ENCODE measurements around the gene RNF213.
"Not testable (repeated sequence)": the region's sequence is repeated elsewhere in the genome, so short reads cannot be mapped to it uniquely, and the experiment has no call there.

Gene RNF213

DNA sequence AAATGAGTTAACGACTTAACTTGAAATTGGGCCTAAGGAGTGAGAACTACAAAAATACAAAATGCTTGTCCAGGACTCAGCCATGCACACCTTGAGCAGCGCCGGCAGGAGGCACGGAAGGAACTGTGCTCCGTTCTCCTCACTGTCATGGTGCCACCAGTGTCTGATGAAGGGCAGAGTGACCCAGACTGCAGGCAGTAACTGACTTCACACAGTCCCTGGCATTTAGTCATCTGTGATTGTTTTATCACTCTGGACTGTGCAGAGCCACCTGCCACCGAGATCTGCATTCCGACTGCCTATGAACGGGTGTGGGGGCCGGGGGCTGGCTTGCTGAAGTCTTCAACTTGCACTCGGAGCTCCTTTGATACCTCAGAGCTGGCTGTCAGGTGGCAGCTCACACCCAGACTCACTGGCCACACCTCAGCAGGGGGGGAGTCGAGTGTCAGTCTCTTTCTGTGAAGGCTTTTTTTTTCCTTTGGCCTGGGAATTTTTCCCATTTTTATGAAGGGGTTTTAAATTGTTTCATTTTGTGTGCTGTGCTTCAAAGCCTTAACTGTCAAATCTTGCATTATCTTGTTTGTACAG lies 134.1 kb downstream of the RNF213 start:
- DNase-seq (ENCODE audit: low spot score), result no peak

DNA sequence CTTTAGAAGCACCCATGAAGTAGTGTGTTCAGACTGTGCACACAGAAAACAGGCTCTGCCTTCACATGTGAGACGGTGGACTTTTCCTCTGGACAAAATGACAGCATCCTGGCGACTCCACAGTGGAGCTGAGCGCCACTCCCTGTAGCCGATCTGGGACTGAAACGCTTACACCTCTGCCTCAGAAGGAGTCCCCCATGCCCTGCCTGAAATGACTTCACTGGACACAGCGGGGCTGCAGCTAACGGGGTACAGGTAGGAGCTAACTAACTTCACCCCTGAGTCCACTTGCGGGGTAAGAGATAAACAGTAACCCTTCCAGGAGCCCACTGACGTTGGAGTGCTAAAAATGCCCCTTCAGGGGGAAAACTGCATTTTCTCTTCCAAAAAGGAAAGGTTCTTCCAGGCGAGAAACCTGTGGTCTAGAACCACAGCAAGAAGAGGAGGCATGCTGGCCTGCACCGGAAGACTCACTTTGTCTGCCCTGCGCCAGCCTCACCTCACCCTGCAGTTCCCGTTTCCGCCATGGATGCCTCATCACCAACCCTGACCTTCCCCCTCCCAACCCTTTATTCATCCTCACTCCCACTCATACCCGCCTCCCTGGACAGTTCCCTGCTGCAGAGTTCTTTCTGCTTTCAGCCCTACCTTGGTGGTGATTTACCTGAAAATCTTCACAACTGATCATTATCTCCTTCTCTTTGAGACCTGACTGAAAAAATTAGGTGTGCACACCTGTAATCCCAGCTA lies 134.9 kb downstream of the RNF213 start:
- DNase-seq (ENCODE audit: low spot score), result no peak

DNA sequence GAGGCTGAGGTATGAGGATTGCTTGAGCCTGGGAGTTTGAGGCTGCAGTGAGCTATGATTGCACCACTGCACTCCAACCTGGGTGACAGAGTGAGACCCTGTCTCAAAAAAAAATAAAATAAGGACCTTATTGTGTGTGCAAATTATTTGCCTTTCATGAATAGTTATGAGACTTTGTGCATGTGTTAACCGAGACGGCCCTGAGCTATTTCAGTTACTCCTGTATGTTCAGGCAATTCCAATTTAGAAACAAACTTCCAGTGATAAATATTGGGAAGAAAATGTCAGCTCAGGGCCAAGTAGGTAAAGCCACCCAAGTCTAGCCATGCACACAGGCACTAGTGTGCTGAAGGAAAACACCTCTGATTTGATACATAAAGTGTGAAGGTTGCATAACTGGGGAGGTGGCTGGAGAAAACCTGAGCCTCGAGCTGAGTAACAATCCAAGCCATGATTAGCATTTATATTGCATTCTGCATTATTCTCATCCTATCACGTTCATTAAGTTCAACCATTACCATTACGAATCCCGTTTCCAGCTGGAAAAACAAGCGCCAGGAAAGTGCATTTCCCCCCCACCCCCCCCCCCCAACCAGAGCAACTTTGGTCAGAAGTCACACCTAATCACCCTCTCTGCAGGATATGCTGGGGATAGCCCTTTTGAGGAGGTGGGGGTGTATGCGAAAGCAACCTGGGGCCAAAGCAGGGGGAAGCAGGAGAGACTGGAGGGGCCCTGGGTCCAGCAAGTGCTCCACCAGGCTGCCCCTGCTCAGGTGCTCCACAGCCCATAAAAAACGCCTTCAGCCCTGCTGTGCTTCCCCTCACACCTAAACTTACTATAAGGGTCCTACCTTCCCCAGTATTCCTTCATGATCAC lies 135.7 kb downstream of the RNF213 start:
- no peak for DNase-seq (ENCODE audit: low spot score)

DNA sequence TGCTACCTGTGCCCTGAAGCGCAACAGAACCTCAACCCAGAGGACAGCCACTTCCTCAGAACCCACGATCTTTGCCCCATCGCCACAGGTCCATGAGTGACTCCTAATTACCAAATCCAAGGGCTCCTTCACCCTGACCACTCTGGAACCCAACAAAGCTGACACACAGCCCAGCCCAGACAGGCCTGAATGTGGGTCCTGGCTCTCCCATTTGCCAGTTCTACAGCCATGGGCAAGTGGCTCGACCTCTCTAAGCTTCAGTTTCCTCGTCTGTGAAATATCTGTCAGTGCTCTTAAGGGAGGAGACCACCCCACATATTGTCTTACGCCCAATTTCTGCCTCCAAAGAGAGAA lies 136.4 kb downstream of the RNF213 start:
- no peak for DNase-seq (ENCODE audit: low spot score)

DNA sequence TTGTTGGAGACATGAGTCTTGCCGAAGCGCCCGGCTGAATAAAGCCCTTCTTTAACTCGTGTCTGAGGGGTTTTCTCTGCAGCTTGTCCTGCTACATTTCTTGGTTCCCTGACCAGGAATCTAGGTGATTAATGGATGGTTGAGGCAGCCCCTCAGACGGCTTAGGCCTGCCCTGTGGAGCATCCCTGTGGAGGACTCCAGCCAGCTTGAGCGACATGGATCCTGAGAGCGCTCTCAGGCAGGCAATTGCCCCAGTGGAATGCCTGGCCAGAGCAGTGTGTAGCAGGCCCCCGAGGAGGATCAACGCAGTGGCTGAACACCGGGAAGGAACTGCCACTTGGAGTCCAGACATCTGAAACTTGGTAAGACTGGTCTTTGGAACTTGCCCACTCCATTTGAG lies 137.0 kb downstream of the RNF213 start:
- DNase-seq (ENCODE audit: low spot score), result no peak

DNA sequence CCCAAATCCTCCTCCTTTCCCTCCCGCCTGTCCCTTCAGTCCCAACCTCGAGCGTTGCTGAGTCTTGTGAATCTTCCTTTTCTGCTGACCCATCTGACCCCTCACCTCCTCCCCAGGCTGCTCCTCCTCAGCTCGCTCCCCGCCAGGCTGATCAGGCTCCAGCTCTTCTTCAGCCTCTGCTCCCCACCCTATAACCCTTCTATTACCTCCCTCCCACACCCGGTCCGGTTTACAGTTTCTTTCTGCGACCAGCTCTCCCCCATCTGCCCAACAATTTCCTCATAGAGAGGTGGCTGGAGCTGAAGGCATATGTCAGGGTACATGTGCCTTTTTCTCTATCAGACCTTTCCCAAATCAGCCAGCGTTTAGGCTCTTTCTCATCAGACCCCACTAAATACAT lies 140.4 kb downstream of the RNF213 start:
- DNase-seq (ENCODE audit: low spot score), result not testable (repeated sequence)

DNA sequence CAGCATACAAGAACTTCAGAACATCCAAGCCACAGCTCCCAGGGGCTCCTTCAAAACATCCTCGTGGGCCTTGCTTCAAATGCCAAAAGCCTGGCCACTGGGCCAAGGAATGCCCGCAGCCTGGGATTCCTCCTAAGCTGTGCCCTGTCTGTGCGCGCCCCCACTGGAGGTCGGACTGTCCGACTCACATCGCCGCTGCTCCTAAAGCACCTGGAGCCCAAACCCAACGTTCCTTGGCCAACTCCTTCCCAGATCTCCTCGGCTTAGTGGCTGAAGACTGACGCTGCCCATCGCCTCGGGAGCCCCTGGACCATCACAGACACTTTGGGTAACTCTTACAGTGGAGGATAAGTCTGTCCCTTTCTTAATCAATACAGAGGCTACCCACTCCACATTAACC lies 141.4 kb downstream of the RNF213 start:
- not testable (repeated sequence) for DNase-seq (ENCODE audit: low spot score)

DNA sequence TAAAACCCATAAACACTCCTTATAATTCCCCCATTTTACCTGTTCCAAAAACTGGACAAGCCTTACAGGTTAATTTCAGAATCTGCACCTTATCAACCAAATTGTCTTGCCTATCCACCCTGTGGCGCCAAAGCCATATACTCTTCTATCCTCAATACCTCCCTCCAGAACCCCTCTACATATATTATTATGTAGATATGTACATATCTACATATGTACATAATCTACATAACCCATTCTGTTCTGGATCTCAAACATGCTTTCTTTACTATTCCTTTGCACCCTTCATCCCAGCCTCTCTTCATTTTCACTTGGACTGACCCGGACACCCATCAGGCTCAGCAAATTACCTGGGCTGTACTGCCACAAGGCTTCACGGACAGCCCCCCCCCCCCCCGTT lies 142.3 kb downstream of the RNF213 start:
- no peak for DNase-seq (ENCODE audit: low spot score)

DNA sequence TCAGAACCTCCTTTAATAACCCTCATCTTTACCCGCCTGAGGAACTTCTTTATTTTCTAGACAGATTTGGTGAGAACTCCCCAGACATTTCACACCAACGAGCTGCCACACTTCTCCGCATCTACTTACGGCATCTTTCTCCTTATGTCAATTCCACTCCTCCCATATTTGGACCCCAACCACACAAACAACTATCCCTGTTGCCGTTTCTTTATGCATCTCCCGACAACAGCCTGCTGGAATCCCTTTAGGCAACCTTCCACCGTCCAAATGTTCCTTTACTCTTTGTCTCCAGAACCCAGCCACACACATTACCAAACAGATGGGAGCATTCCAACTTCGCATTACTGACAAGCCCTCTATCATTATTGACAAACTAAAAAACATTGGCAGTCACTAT lies 145.5 kb downstream of the RNF213 start:
- no peak for DNase-seq (ENCODE audit: low spot score)

DNA sequence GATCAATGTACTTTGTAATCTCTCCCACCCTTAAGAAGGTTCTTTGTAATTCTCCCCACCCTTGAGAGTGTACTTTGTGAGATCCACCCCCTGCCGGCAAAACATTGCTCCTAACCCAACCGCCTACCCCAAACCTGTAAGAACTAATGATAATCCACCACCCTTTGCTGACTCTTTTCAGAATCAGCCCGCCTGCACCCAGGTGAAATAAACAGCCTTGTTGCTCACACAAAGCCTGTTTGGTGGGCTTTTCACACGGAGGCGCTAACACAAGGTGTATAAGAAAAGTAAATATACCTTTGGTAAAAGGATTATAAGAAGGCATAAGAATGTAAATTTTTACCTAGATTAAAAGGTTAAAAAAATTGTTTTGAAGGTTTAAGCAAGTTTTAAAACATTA lies 147.3 kb downstream of the RNF213 start:
- not testable (repeated sequence) for DNase-seq (ENCODE audit: low spot score)

DNA sequence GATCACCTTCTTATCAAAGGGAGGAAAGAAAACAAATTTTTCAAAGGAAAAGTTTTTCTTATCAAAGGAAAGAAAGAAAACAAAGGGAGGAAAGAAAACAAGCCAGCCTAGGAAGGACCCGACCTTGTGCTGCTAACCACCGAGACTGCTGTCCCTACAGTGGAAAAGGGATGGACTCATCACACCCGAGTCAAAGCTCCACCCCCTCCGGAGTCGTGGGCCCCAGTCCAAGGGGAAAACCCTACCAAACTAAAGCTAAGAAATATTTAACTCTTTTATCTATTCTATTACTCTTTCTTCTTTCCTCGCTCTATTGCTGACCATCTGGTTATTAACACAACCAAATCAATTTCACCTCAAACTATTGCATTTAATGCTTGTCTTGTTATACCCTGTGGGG lies 148.2 kb downstream of the RNF213 start:
- DNase-seq (ENCODE audit: low spot score), result no peak

DNA sequence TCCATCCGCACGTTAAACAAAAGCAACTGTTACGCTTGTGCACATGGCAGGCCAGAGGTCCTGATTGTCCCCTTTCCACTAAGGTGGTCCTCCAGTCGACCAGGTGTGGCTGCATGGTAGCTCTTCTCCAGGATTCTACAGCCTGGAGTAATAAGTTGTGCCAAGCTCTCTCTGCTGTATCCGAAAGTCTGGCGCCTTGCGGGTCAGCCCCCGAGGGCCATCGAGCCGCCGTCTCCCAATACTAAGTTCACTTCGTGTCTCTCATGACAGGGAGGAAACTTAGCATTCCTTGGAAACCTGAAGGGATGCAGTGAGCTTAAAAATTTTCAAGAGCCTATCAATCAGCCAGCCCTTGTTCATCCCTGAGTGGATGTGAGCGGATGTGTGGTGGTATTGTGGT lies 149.0 kb downstream of the RNF213 start:
- no peak for DNase-seq (ENCODE audit: low spot score)

DNA sequence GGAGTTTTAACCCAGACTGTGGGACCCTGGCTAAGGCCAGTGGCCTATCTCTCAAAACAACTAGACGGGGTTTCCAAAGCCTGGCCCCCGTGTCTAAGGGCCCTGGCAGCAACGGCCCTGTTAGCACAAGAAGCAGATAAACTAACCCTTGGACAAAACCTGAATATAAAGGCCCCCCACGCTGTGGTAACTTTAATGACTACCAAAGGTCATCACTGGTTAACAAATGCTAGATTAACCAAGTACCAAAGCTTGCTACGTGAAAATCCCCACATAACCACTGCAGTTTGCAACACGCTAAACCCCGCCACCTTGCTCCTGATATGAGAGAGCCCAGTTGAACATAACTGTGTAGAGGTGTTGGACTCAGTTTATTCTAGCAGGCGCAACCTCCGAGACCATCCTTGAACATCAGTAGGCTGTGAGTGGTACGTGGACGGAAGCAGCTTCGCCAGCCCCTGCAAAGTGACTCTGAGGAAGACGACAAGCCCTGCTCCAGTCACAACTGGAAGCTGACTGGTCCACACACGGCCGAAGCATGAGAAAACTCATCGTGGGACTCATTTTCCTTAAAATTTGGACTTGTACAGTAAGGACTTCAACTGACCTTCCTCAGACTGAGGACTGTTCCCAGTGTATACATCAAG lies 149.9 kb downstream of the RNF213 start:
- not testable (repeated sequence) for DNase-seq (ENCODE audit: low spot score)

DNA sequence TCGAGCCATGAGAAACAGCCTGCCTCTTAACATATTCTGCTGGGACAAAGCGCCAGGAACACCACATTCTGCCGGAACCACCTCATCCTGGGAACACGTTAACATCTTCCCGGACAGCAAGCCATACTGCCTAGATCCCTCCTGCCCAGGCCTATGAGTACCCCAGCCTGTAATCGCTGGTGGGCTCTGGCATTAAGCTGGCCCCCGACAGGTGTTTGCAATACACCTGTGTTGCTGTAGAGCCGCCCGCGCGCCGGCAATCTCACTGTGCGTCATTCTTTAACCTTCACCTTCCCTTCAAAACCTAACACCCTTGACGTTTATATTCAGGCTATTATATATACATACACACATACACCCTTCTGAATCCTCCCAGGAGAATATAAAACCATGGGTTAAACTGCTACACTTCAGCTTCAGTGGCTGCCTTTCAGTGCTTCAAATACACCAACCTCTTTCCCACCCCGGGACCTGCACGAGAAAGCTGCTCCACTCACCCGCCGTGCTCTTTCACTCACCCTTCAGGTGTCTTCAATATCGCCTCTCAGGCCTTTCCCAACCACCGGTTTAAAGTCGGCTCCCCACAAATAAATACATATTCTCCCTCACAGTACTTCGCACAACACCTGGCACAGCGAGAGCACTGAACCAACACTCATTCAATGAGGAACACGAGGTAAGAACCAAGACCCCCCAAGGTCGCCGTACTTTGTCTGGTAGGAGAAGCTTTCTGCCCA lies 153.3 kb downstream of the RNF213 start:
- no peak for DNase-seq (ENCODE audit: low spot score)

DNA sequence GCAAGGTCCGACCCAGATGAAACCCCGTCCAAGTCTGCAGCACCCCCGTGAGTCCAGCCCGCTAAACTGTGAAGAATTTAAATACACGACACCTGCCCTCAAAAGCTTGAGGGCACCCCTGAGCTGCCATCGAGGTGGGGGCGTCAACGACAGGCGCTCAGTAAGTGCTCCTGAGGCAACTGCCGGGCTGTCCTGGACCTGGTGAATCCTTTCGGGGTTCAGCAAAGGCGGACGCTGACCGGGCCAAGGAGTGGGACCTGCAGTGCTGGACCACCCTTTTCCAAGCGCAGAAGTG lies 153.8 kb downstream of the RNF213 start:
- DNase-seq (ENCODE audit: low spot score), result no peak

DNA sequence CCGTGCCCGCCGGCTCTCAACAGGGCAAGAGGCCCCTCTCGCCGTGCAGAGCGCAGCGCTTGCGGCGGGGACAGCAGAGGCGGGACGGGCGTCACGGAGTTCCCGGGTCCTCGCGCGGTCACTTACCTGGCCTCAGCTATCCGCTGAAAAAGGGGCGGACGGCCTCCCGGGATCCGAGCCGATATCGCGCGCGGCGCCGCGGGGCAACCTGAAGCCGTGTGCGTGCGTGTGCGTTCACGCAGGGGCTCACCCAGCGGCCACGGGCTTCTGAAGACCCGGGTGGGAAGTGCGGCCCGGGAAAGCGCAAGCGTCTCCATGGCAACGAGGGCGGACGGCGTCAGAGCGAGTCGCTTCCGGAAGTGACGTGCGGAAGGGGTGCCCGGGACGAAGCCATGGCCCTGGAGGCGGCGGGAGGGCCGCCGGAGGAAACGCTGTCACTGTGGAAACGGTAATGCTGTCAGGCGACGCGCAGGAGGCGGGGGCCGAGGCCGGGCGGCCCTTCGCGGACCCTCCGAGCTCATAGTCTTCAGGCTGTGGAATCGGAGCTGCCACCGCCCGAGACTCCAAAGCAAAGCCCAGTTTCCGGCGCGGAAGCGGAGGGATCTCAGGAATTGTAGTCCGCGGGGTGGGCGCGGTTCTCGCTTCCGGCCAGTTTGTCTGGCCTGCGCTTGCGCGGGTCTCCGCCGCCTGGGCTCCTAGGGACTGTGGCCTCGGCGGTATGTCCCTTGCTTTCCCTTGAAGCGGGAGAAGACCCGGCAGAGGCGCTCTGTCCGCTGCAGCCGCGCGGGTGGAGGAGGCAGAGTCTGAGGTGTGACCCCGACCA lies 154.4 kb downstream of the RNF213 start, which contains the start of gene ENDOV:
ENDOV (plus strand) TSS at position 365 of the 823 bp plus-strand sequence; CDS start at position 393, 28 bp downstream.
- DNase-seq (ENCODE audit: low spot score), result peak; percentile 99

DNA sequence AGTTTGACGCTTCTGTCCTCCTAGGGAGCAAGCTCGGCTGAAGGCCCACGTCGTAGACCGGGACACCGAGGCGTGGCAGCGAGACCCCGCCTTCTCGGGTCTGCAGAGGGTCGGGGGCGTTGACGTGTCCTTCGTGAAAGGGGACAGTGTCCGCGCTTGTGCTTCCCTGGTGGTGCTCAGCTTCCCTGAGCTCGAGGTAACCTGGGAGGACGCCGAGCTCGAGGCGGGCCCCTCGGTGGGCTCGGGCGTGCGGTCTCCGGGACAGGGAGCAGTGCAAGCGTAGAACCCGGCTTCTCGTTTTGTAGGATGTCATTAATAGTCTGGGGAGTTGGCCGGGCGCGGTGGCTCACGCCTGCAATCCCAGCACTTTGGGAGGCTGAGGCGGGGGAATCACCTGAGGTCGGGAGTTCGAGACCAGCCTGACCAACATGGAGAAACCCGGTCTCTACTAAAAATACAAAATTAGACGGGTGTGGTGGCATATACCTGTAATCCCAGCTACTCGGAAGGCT lies 155.0 kb downstream of the RNF213 start:
- DNase-seq (ENCODE audit: low spot score), result no peak

DNA sequence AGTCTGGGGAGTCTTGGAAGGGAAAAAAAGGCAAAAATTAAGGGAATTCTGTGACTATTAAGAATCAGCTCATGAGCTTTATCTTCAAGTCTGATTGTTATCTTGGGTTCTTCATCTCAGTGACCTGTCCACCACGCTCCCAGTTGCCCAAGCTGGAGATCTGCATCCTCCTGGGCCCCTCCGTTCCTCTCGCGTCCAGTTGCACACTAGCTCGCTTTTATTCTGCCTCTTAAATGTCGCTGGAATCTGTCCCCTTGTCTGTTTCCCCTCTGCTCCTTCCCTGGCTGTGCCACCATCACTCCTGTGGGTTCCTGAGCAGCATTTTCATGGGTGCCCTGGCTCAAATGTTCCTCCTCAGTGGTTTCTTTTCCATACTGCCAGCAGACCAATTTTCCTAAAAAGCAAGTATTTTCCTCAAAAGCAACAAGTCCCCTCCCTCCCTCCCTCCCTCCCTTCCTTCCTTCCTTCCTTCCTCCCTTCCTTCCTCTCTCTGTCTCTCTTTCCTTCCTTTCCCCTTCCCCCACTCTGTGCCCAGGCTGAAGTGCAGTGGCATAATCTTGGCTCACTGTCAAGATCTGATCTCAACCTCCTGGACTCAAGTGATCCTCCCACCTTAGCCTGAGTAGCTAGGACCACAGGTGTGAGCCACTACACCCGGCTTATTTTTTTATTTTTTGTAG lies 155.7 kb downstream of the RNF213 start:
- no peak for DNase-seq (ENCODE audit: low spot score)

DNA sequence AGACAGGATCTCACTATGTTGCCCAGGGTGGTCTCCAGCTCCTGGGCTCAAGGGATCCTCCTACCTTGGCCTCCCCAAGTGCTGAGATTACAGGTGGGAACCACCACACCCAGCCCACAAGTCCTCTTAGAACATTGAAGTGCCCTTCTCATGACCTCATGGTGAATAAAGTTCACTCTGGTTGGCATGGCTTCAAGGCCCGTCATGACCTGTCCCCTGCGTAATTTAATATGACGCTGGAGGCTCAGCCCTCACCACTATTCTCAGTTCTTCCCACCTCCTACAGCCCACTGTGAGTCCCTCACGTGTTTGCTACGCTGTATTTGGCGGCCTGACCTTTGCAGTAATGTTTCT lies 156.3 kb downstream of the RNF213 start:
- DNase-seq (ENCODE audit: low spot score), result no peak

DNA sequence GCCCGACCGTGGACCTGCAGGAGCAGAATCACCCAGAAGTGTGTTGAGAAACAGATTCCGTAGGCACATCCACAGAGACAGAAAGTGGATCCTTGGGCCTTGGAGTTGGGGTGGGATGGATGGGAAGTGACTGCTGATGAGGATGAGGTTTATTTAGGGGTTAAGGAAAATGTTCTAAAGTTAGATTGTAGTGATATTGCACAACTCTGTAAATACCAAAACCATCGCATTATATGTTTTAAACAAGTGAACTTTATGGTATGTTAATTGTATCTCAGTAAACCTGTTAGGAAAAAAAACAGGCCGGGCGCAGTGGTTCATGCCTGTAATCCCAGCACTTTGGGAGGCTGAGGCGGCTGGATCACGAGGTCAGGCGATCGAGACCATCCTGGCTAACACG lies 157.9 kb downstream of the RNF213 start:
- no peak for DNase-seq (ENCODE audit: low spot score)
